Measurements from ENCODE around the gene ALG3. TPM values are rescaled to one million over a fixed set of nuclear protein-coding genes. Genes with fewer than 3 reads are reported as not detected.

The ALG3 gene
- total and polyA plus RNA-seq, 9 of the 15 experiments (the other 6 are each of a cell fraction or from before 2014, with no cell fraction given) = 37.5 to 107 (median 80.1) TPM

- TF ChIP-seq STAT6 (CRISPR knock-in tag; IDR thresholded peaks at IDR 0.05) = no peak
- no peak for TF ChIP-seq HMG20B (CRISPR knock-in tag; IDR thresholded peaks at IDR 0.05)
- TF ChIP-seq XRCC4 (IDR thresholded peaks at IDR 0.05; ENCODE audit: extremely low read depth, insufficient read depth, insufficient read length) = no peak
- TF ChIP-seq CBX8 (IDR thresholded peaks at IDR 0.05; ENCODE audit: borderline replicate concordance, extremely low read depth, low read depth, low read length, poor library complexity, severe bottlenecking) = no peak
- no peak for TF ChIP-seq ZNF318 (IDR thresholded peaks at IDR 0.05; ENCODE audit: borderline replicate concordance in 1 of 2, low read depth in 1 of 2)
- no peak for TF ChIP-seq ZFP1 (CRISPR knock-in tag; IDR thresholded peaks at IDR 0.05)
- TF ChIP-seq EZH2 (IDR thresholded peaks at IDR 0.05; ENCODE audit: borderline replicate concordance, low read depth, low read length) = no peak
- TF ChIP-seq ZSCAN29 (IDR thresholded peaks at IDR 0.05) = 0 out of 2 replicates have a peak, but pooled peaks have one; percentile 22
- TF ChIP-seq NR0B1 (IDR thresholded peaks at IDR 0.05; ENCODE audit: partially characterized antibody) = no peak
- TF ChIP-seq KAT7 (CRISPR knock-in tag; IDR thresholded peaks at IDR 0.05; ENCODE audit: borderline replicate concordance) = no peak
- TF ChIP-seq KLF6 (CRISPR knock-in tag; IDR thresholded peaks at IDR 0.05; ENCODE audit: borderline replicate concordance) = no peak
- TF ChIP-seq CXXC5 (CRISPR knock-in tag; IDR thresholded peaks at IDR 0.05) = peak; percentile 65
- no peak for TF ChIP-seq HNRNPH1 (optimal IDR thresholded peaks at IDR 0.05; ENCODE audit: low read depth, low read length)
- no peak for TF ChIP-seq RNF2 (IDR thresholded peaks at IDR 0.05)
- no peak for TF ChIP-seq FOSL1 (tag; conservative IDR thresholded peaks at IDR 0.05)
Observed at GRCh38 chr3:184259878-184260723, 11.3 kb upstream of the ALG3 start (continued).

All from K562 (cell line).